HepG2 (cell line): Measurements from ENCODE around the gene SFI1. TPM values are rescaled to one million over a fixed set of nuclear protein-coding genes. Genes with fewer than 3 reads are reported as not detected.
A peak's percentile ranks its signal among the peaks of the same experiment; 100 is the strongest.

ENCODE experiments used
- AGO1 ChIP-seq: fragments of 200-400 bp; formaldehyde crosslinking; IDR thresholded peaks from 2 replicates; pipeline ENCODE4 v1.6.1; 2017; ENCODE audit warnings: mild to moderate bottlenecking, low read depth, low read length, moderate library complexity; ENCODE audit not compliant: poor library complexity, severe bottlenecking
- DPF2 ChIP-seq: sonication (generic); formaldehyde crosslinking; IDR thresholded peaks from 2 replicates; pipeline ENCODE4 v1.4.0; 2020; ENCODE audit warnings: mild to moderate bottlenecking, low read depth, missing genetic modification reagents, borderline replicate concordance
- GATAD2A ChIP-seq: IDR thresholded peaks from 2 replicates; pipeline ENCODE4 v1.6.1; 2016
- GTF3A ChIP-seq: sonication (generic); formaldehyde crosslinking; conservative IDR thresholded peaks from 2 replicates; pipeline ENCODE4 v1.4.0; 2020; ENCODE audit warnings: mild to moderate bottlenecking, missing genetic modification reagents
- HNRNPK ChIP-seq: fragments of 200-400 bp; formaldehyde crosslinking; IDR thresholded peaks from 2 replicates; pipeline ENCODE4 v1.6.1; 2018; ENCODE audit warnings: low read length, low read depth, moderate library complexity, mild to moderate bottlenecking; ENCODE audit not compliant: poor library complexity, severe bottlenecking
- MXI1 ChIP-seq: IDR thresholded peaks from 3 replicates; pipeline ENCODE4 v1.6.1; 2012; ENCODE audit warnings: low read depth, low read length, inconsistent platforms, borderline replicate concordance
- RFXANK ChIP-seq: IDR thresholded peaks from 2 replicates; pipeline ENCODE4 v1.6.1; 2016
- RXRA ChIP-seq: sonication (generic); formaldehyde crosslinking; IDR thresholded peaks from 2 replicates; pipeline ENCODE4 v1.5.1; 2020; ENCODE audit warnings: missing genetic modification reagents
- TBL1XR1 ChIP-seq: fragments of 150-350 bp; IDR thresholded peaks from 2 replicates; pipeline ENCODE4 v1.6.1; 2014; ENCODE audit warnings: borderline replicate concordance, low read length; ENCODE audit not compliant: partially characterized antibody
- TCF7L2 ChIP-seq: IDR thresholded peaks from 2 replicates; pipeline ENCODE4 v1.6.1; 2011; ENCODE audit warnings: mild to moderate bottlenecking, low read depth, low read length, moderate library complexity
- ZFP36L1 ChIP-seq: sonication (generic); formaldehyde crosslinking; IDR thresholded peaks from 2 replicates; pipeline ENCODE4 v1.8.0; 2022; ENCODE audit warnings: mild to moderate bottlenecking, missing genetic modification reagents, moderate library complexity
- ZNF766 ChIP-seq: sonication (generic); formaldehyde crosslinking; IDR thresholded peaks from 2 replicates; pipeline ENCODE4 v1.5.0; 2020; ENCODE audit warnings: missing genetic modification reagents, borderline replicate concordance
- ZSCAN9 ChIP-seq: IDR thresholded peaks from 2 replicates; pipeline ENCODE4 v1.6.1; 2016; ENCODE audit warnings: borderline replicate concordance
- ZZZ3 ChIP-seq: sonication (generic); formaldehyde crosslinking; IDR thresholded peaks from 2 replicates; pipeline ENCODE4 v1.4.0; 2020; ENCODE audit warnings: missing genetic modification reagents, mild to moderate bottlenecking, borderline replicate concordance
- polyA plus RNA-seq, 8 experiments: library from polyadenylated mRNA; depleted of rRNA in 3 of 8; stranded (reverse) in 7 of 8; unstranded in 1 of 8; fragments of >200 nt; fragmentation: Illumina TruSeq in 4 of 8; extraction: Trizol in 4 of 8; gene quantifications; 2 replicates each; pipeline versions ENCODE4 v1.2.1 to v1.2.3, GENCODE V29; 2011 to 2016; ENCODE audit warnings: low read depth in 4 of 8, missing spikeins in 1 of 8, mixed read lengths in 1 of 8; ENCODE audit not compliant: insufficient read depth in 1 of 8
- total RNA-seq, 5 experiments: library from RNA; depleted of rRNA; stranded (reverse); fragments of >200 nt; fragmentation: Illumina TruSeq; extraction: Trizol; gene quantifications; 2 replicates each; pipeline ENCODE4 v1.2.3, GENCODE V29; 2016; ENCODE audit warnings: low read depth in 1 of 5
- TF ChIP-seq, protein P1 (sequence below): sonication (generic); formaldehyde crosslinking; IDR thresholded peaks from 2 replicates; pipeline ENCODE4 v1.4.0; 2020; ENCODE audit warnings: missing genetic modification reagents
- TF ChIP-seq, protein P2 (sequence below): IDR thresholded peaks from 2 replicates; pipeline ENCODE4 v1.6.1; 2016
- TF ChIP-seq, protein P3 (sequence below): sonication (generic); formaldehyde crosslinking; IDR thresholded peaks from 2 replicates; pipeline ENCODE4 v1.5.0; 2020; ENCODE audit warnings: missing genetic modification reagents
- TF ChIP-seq, protein P4 (sequence below): sonication (generic); formaldehyde crosslinking; IDR thresholded peaks from 2 replicates; pipeline ENCODE4 v1.5.1; 2020; ENCODE audit warnings: mild to moderate bottlenecking, missing genetic modification reagents, borderline replicate concordance
- TF ChIP-seq, protein P5 (sequence below): sonication (generic); formaldehyde crosslinking; IDR thresholded peaks from 2 replicates; pipeline ENCODE4 v1.8.1; 2023; ENCODE audit warnings: mild to moderate bottlenecking, inconsistent platforms, moderate library complexity, missing genetic modification reagents, borderline replicate concordance
- TF ChIP-seq, protein P6 (sequence below): sonication (generic); formaldehyde crosslinking; IDR thresholded peaks from 2 replicates; pipeline ENCODE4 v1.5.1; 2020; ENCODE audit warnings: mild to moderate bottlenecking, moderate library complexity, missing genetic modification reagents
- TF ChIP-seq, protein P7 (sequence below): sonication (generic); formaldehyde crosslinking; IDR thresholded peaks from 2 replicates; pipeline ENCODE4 v1.9.0; 2021; ENCODE audit warnings: missing genetic modification reagents, borderline replicate concordance

SFI1 gene
- total and polyA plus RNA-seq, 2 of the 13 experiments (the other 11 are each of a cell fraction or from before 2014, with no cell fraction given) = 20.5 to 40.1 TPM

DNA sequence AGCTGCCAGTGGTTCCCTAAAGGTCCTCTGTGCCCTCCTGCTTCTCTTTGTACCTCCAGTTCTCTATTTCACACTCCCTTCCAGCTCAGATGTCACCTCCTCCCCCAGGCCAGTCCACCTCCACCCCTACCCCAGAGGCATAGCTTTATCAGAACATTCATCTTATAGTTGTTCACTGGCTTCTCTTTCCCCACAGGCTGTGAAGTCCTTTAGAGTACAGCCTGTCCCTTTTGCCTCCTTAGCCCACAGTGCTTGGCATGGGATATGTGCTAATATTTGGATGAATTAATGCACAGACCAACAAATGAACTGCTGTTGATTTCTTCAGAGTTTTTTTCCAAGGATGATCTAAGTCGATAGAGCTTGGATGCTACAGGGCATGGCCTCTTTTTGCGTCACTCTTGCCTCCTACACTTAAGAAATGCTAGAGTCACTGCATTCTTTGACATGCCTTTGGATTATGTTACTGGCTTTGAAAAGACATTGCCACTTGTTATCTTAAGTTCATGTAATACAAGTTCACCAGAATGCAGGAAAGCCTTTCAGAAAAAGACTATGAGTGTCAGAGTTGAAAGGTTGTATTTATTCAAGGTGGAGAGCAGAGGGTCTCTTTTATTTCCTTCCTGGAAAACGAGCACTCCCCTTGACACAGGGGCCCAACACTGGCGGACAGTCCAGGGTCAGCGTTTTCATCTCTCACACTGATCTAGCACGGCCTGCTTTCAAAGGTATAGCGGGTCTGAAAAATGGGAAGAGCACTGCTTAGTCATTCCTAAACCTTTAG, 90.0 kb downstream of the SFI1 start (continued):
- TF ChIP-seq, protein P1, sequence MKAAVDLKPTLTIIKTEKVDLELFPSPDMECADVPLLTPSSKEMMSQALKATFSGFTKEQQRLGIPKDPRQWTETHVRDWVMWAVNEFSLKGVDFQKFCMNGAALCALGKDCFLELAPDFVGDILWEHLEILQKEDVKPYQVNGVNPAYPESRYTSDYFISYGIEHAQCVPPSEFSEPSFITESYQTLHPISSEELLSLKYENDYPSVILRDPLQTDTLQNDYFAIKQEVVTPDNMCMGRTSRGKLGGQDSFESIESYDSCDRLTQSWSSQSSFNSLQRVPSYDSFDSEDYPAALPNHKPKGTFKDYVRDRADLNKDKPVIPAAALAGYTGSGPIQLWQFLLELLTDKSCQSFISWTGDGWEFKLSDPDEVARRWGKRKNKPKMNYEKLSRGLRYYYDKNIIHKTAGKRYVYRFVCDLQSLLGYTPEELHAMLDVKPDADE = no peak
- TF ChIP-seq, protein P2, sequence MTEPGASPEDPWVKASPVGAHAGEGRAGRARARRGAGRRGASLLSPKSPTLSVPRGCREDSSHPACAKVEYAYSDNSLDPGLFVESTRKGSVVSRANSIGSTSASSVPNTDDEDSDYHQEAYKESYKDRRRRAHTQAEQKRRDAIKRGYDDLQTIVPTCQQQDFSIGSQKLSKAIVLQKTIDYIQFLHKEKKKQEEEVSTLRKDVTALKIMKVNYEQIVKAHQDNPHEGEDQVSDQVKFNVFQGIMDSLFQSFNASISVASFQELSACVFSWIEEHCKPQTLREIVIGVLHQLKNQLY = peak; percentile 59; the same call in 1 of the 2 replicates
- TF ChIP-seq ZZZ3 (CRISPR knock-in tag) = no peak
- peak; percentile 90; the same call in 1 of the 2 replicates for TF ChIP-seq RXRA (CRISPR knock-in tag)
- TF ChIP-seq MXI1 = peak; percentile 39; the same call in 1 of the 3 replicates
- TF ChIP-seq, protein P3, sequence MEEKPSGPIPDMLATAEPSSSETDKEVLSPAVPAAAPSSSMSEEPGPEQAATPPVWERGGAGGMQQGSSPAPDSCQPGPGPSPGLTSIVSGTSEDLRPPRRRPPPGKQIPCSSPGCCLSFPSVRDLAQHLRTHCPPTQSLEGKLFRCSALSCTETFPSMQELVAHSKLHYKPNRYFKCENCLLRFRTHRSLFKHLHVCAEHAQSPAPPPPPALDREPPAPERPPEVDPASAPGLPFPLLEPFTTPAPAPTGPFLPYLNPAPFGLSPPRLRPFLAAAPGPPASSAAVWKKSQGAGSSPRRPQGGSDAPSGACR (CRISPR knock-in tag) = no peak
- TF ChIP-seq, protein P4, sequence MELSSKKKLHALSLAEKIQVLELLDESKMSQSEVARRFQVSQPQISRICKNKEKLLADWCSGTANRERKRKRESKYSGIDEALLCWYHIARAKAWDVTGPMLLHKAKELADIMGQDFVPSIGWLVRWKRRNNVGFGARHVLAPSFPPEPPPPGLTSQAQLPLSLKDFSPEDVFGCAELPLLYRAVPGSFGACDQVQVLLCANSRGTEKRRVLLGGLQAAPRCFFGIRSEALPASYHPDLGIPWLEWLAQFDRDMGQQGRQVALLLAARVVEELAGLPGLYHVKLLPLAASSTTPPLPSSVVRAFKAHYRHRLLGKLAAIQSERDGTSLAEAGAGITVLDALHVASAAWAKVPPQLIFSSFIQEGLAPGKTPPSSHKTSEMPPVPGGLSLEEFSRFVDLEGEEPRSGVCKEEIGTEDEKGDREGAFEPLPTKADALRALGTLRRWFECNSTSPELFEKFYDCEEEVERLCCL = no peak
- TF ChIP-seq ZFP36L1 (CRISPR knock-in tag) = peak; percentile 71; the same call in 1 of the 2 replicates
- TF ChIP-seq TCF7L2 = no peak
- TF ChIP-seq, protein P5, sequence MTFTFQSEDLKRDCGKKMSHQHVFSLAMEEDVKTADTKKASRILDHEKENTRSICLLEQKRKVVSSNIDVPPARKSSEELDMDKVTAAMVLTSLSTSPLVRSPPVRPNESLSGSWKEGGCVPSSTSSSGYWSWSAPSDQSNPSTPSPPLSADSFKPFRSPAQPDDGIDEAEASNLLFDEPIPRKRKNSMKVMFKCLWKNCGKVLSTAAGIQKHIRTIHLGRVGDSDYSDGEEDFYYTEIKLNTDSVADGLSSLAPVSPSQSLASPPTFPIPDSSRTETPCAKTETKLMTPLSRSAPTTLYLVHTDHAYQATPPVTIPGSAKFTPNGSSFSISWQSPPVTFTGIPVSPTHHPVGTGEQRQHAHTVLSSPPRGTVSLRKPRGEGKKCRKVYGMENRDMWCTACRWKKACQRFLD = no peak
- no peak for TF ChIP-seq ZNF766 (CRISPR knock-in tag)
- TF ChIP-seq, protein P6, sequence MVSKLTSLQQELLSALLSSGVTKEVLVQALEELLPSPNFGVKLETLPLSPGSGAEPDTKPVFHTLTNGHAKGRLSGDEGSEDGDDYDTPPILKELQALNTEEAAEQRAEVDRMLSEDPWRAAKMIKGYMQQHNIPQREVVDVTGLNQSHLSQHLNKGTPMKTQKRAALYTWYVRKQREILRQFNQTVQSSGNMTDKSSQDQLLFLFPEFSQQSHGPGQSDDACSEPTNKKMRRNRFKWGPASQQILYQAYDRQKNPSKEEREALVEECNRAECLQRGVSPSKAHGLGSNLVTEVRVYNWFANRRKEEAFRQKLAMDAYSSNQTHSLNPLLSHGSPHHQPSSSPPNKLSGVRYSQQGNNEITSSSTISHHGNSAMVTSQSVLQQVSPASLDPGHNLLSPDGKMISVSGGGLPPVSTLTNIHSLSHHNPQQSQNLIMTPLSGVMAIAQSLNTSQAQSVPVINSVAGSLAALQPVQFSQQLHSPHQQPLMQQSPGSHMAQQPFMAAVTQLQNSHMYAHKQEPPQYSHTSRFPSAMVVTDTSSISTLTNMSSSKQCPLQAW = peak; percentile 55; the same call in 1 of the 2 replicates
- TF ChIP-seq GTF3A = no peak
- TF ChIP-seq, protein P7, sequence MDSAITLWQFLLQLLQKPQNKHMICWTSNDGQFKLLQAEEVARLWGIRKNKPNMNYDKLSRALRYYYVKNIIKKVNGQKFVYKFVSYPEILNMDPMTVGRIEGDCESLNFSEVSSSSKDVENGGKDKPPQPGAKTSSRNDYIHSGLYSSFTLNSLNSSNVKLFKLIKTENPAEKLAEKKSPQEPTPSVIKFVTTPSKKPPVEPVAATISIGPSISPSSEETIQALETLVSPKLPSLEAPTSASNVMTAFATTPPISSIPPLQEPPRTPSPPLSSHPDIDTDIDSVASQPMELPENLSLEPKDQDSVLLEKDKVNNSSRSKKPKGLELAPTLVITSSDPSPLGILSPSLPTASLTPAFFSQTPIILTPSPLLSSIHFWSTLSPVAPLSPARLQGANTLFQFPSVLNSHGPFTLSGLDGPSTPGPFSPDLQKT = no peak
- peak; percentile 92 for TF ChIP-seq GATAD2A (CRISPR knock-in tag)
- TF ChIP-seq DPF2 (CRISPR knock-in tag) = peak; percentile 72; the same call in 1 of the 2 replicates
- TF ChIP-seq TBL1XR1 = no peak
- no peak for TF ChIP-seq HNRNPK
- TF ChIP-seq RFXANK (CRISPR knock-in tag) = 0 out of 2 replicates have a peak, but pooled peaks have one; percentile 34
- TF ChIP-seq ZSCAN9 (CRISPR knock-in tag) = peak; percentile 52; the same call in 1 of the 2 replicates
- no peak for TF ChIP-seq AGO1
